ENCODE results near the gene MSGN1.
A peak's percentile ranks its signal among the peaks of the same experiment; 100 is the strongest.
"Not testable (repeated sequence)": the region's sequence is repeated elsewhere in the genome, so short reads cannot be mapped to it uniquely, and the experiment has no call there.

MSGN1 gene

GRCh38 chr2:17822445-17823117 lies 6.3 kb downstream of the MSGN1 start:
- Histone ChIP-seq H3K9ac (ENCODE audit: insufficient read length) (no peak overlapping the region), H3K36me3 (ENCODE audit: insufficient read depth, low read length) (no peaks in the 10 kb centered on the region), H3K9me3 (ENCODE audit: low read depth, low read length) (no peaks in the 10 kb centered on the region), H3K27ac (no peak overlapping the region), H3K4me3 (no peak overlapping the region)
- no peak for DNase-seq (ENCODE audit: low read depth, low spot score)
- TF ChIP-seq FOXP2 (optimal IDR thresholded peaks at IDR 0.05; ENCODE audit: control extremely low read depth, extremely low read length, insufficient read depth) (no peak), POLR2AphosphoS5 (IDR thresholded peaks at IDR 0.05; ENCODE audit: borderline replicate concordance, low read depth, low read length) (no peak), EZH2 (IDR thresholded peaks at IDR 0.05) (no peak)

GRCh38 chr2:17823646-17824045 lies 7.4 kb downstream of the MSGN1 start:
- not testable (repeated sequence) for H3K36me3 ChIP-seq (ENCODE audit: insufficient read depth, low read length); H3K9me3 ChIP-seq (ENCODE audit: low read depth, low read length); H3K9ac ChIP-seq (ENCODE audit: insufficient read length); H3K4me3 ChIP-seq; H3K27ac ChIP-seq; DNase-seq (ENCODE audit: low read depth, low spot score)

DNA sequence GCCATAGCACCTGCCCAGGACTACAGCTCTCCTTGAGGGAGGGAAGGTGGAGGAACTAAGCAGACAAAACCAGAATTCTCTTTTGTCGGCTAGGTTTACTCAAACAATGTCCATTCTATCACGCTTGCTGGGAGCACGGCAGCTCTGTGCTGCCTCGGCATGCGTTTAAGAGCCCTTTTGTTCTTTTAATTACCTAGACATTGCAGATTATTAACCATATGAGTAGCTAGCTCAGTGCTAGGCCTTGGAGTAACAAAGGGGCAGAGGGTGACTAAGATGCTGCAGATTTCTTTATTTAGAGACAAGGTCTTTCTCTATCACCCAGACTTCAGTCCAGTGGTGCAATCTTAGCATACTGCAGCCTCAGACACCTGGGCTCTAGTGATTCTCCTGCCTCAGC lies 11.1 kb downstream of the MSGN1 start:
- no peak overlapping the region for H3K9ac ChIP-seq (ENCODE audit: insufficient read length)
- no peaks in the 10 kb centered on the region for H3K9me3 ChIP-seq (ENCODE audit: low read depth, low read length)
- H3K4me3 ChIP-seq: no peak overlapping the region
- TF ChIP-seq EZH2 (IDR thresholded peaks at IDR 0.05) (no peak), FOXP2 (optimal IDR thresholded peaks at IDR 0.05; ENCODE audit: control extremely low read depth, extremely low read length, insufficient read depth) (no peak)
- no peak for DNase-seq (ENCODE audit: low read depth, low spot score)
- H3K27ac ChIP-seq: no peak overlapping the region
- no peaks in the 10 kb centered on the region for H3K36me3 ChIP-seq (ENCODE audit: insufficient read depth, low read length)

DNA sequence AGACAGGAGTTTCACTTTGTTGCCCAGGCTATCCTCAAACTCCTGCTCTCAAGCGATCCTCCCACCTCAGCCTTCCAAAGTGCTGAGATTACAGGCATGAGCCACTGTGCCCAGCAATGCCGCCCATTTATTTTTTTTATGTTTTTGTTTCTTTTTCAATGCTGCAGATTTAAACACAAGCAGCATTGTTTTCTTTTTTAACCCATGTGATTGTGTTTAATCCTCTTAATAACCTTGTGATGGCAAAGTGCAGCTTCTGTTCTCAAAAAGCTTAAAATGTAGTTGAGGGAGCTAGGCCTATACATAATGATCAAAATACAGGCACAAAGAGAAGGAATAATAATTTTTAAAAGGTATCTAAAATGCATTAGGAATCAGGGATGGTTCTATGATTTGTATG lies 11.5 kb downstream of the MSGN1 start:
- no peak overlapping the region for H3K27ac ChIP-seq
- no peaks in the 10 kb centered on the region for H3K36me3 ChIP-seq (ENCODE audit: insufficient read depth, low read length)
- TF ChIP-seq POLR2AphosphoS5 (IDR thresholded peaks at IDR 0.05; ENCODE audit: borderline replicate concordance, low read depth, low read length) (no peak), FOXP2 (optimal IDR thresholded peaks at IDR 0.05; ENCODE audit: control extremely low read depth, extremely low read length, insufficient read depth) (no peak), EZH2 (IDR thresholded peaks at IDR 0.05) (no peak)
- H3K9me3 ChIP-seq (ENCODE audit: low read depth, low read length): no peaks in the 10 kb centered on the region
- no peak overlapping the region for H3K9ac ChIP-seq (ENCODE audit: insufficient read length)
- H3K4me3 ChIP-seq: no peak overlapping the region
- no peak for DNase-seq (ENCODE audit: low read depth, low spot score)

DNA sequence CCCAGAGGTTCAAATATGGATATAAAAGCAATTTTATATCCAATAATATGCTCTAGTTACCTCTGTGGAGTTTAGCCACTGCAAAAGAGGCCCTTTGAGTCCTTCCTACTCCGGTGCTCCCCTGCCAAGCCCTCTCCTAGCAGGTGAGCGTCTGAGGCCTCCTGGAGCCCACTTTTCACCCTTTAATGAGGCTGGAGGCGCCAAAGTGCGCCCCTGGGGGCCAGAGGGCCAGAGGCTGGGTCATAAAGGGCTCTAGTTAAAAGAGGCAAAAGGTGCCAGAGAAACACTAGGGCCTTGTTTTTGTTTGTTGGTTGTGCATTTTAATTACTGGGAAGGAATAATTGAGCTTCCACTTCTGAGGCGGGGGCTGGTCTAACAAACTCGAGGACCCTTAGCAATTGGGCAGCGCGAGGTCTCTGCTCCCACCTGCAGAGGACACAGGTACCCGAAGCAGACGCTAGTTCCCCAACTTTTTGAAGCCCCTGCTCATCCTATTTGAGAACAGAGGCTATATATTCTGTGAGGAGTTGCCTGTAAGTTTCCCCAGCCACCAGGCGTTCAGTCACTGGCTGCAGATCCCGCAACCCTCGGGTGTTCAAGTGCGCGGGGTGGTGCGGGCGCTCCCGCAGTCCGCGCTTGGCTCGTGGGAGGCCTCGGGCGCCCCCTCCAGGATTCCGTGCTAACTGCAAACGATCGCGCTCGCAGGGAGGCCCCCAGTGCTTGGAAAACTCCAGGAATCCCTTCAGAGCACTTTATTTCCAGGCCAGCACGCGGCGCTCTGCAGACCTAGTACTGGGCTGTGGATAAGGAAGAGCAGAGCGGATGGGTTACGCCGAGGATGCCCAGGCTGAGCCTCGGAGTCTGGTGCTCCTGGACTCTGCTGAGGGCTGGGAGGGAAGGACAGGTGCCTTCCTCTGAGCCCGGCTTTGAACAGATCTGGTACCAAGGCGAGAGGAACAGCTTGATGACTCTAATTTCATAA lies 14.1 kb downstream of the MSGN1 start:
- TF ChIP-seq FOXP2 (optimal IDR thresholded peaks at IDR 0.05; ENCODE audit: control extremely low read depth, extremely low read length, insufficient read depth) (no peak), EZH2 (IDR thresholded peaks at IDR 0.05) (no peak), POLR2AphosphoS5 (IDR thresholded peaks at IDR 0.05; ENCODE audit: borderline replicate concordance, low read depth, low read length) (no peak)
- DNase-seq (ENCODE audit: low read depth, low spot score): peak; percentile 20

DNA sequence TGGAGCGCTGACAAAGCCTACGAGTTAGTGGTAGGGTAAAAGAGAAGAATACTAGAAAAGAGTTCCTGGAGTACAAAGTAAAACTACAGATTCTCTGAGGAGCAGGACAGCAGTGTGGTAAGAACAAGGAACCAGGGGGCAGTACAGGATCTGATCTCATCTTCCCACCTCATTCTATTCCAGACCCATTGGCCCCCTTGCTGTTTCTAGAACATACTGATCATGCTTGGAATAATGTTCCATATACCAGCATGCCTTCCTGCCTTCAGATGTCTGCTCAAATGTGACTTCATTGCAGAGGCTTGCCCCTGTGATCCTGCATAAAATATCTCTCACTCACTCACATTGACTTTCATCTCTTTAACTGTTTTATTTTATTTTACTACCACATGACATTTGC lies 19.3 kb downstream of the MSGN1 start:
- Histone ChIP-seq H3K36me3 (ENCODE audit: insufficient read depth, low read length) (no peaks in the 10 kb centered on the region), H3K27ac (no peak overlapping the region), H3K9ac (ENCODE audit: insufficient read length) (no peak overlapping the region), H3K4me3 (no peak overlapping the region), H3K9me3 (ENCODE audit: low read depth, low read length) (no peaks in the 10 kb centered on the region)
- TF ChIP-seq EZH2 (IDR thresholded peaks at IDR 0.05) (no peak), FOXP2 (optimal IDR thresholded peaks at IDR 0.05; ENCODE audit: control extremely low read depth, extremely low read length, insufficient read depth) (no peak), POLR2AphosphoS5 (IDR thresholded peaks at IDR 0.05; ENCODE audit: borderline replicate concordance, low read depth, low read length) (no peak)
- no peak for DNase-seq (ENCODE audit: low read depth, low spot score)

More for the DNA sequence above, 14.1 kb downstream of the MSGN1 start:
- Histone ChIP-seq H3K27ac (no peak overlapping the region), H3K9ac (ENCODE audit: insufficient read length) (no peak overlapping the region), H3K36me3 (ENCODE audit: insufficient read depth, low read length) (no peaks in the 10 kb centered on the region), H3K4me3 (peak overlapping the region; percentile 53), H3K9me3 (ENCODE audit: low read depth, low read length) (no peaks in the 10 kb centered on the region)

DNA sequence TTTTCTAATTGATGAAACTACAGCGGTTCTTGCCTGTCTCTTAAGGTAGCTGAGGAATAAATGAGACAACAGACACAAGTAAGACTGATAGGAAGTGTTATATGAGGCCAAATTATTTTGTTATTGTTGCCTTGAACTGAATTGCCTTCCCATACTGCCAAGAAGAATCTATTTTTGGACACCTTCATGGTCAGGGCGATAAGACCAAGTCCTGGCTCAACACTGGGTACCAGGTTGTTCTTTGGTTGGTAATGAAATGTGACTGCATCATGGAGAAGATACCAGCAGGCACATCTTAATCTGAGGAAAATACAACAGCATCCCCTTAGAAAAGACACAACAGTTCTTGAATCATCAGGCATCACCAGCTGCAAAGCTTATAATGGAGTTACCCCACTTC lies 23.7 kb downstream of the MSGN1 start:
- Histone ChIP-seq H3K27ac (no peak overlapping the region), H3K4me3 (no peak overlapping the region), H3K36me3 (ENCODE audit: insufficient read depth, low read length) (no peaks in the 10 kb centered on the region), H3K9ac (ENCODE audit: insufficient read length) (no peak overlapping the region), H3K9me3 (ENCODE audit: low read depth, low read length) (no peaks in the 10 kb centered on the region)
- TF ChIP-seq EZH2 (IDR thresholded peaks at IDR 0.05) (no peak), FOXP2 (optimal IDR thresholded peaks at IDR 0.05; ENCODE audit: control extremely low read depth, extremely low read length, insufficient read depth) (no peak), POLR2AphosphoS5 (IDR thresholded peaks at IDR 0.05; ENCODE audit: borderline replicate concordance, low read depth, low read length) (no peak)
- DNase-seq (ENCODE audit: low read depth, low spot score): no peak

- H3K36me3 ChIP-seq (ENCODE audit: insufficient read depth, low read length): no peaks in the 10 kb centered on the region
- H3K9me3 ChIP-seq (ENCODE audit: low read depth, low read length): no peaks in the 10 kb centered on the region
- no peak overlapping the region for H3K9ac ChIP-seq (ENCODE audit: insufficient read length)
- no peak overlapping the region for H3K27ac ChIP-seq
- no peak for TF ChIP-seq POLR2AphosphoS5 (IDR thresholded peaks at IDR 0.05; ENCODE audit: borderline replicate concordance, low read depth, low read length)
- TF ChIP-seq FOXP2 (optimal IDR thresholded peaks at IDR 0.05; ENCODE audit: control extremely low read depth, extremely low read length, insufficient read depth): no peak
- TF ChIP-seq EZH2 (IDR thresholded peaks at IDR 0.05): no peak
- H3K4me3 ChIP-seq: no peak overlapping the region
- DNase-seq (ENCODE audit: low read depth, low spot score): no peak
Measured at GRCh38 chr2:17843457-17843856, 27.2 kb downstream of the MSGN1 start.

Data from SK-N-MC (cell line).